K562 (cell line): ENCODE measurements around the gene PIGX. TPM values are rescaled to one million over a fixed set of nuclear protein-coding genes. Genes with fewer than 3 reads are reported as not detected.
A peak's percentile ranks its signal among the peaks of the same experiment; 100 is the strongest.

Experiments
- BHLHE40 ChIP-seq: IDR thresholded peaks from 2 replicates; pipeline ENCODE4 v1.6.1; 2011; ENCODE audit warnings: low read length, improper control_type of control experiment
- CBFB ChIP-seq: sonication (generic); formaldehyde crosslinking; IDR thresholded peaks from 2 replicates; pipeline ENCODE4 v1.4.0; 2020; ENCODE audit warnings: mild to moderate bottlenecking, missing genetic modification reagents
- DEAF1 ChIP-seq: fragments of 450-650 bp; formaldehyde crosslinking; IDR thresholded peaks from 2 replicates; pipeline ENCODE4 v1.4.0; 2020; ENCODE audit warnings: mild to moderate bottlenecking, moderate library complexity
- EP300 ChIP-seq: IDR thresholded peaks from 2 replicates; pipeline ENCODE4 v1.6.1; 2012; ENCODE audit warnings: low read length, improper control_type of control experiment
- EP400 ChIP-seq: fragments of 450-650 bp; IDR thresholded peaks from 2 replicates; pipeline ENCODE4 v1.6.1; 2017; ENCODE audit warnings: antibody characterized with exemption, mild to moderate bottlenecking, moderate library complexity
- FOXP1 ChIP-seq: sonication (generic); formaldehyde crosslinking; IDR thresholded peaks from 2 replicates; pipeline ENCODE4 v1.8.0; 2022; ENCODE audit warnings: mild to moderate bottlenecking, missing genetic modification reagents
- HDAC1 ChIP-seq, 2 experiments: fragments of 450-650 bp; IDR thresholded peaks; 2 replicates each; pipeline ENCODE4 v1.6.1; 2016 to 2017; ENCODE audit warnings: inconsistent platforms in 1 of 2, mild to moderate bottlenecking in 1 of 2, moderate library complexity in 1 of 2
- HNRNPK ChIP-seq: fragments of 200-400 bp; formaldehyde crosslinking; IDR thresholded peaks from one replicate; pipeline ENCODE4 v1.6.1; 2018; ENCODE audit warnings: mild to moderate bottlenecking, low read depth, low read length; ENCODE audit not compliant: poor library complexity, severe bottlenecking
- MEF2D ChIP-seq: conservative IDR thresholded peaks from 2 replicates; pipeline ENCODE4 v1.6.1; 2016; ENCODE audit warnings: low read depth, missing genetic modification characterization, missing compliant biosample characterization
- MITF ChIP-seq: IDR thresholded peaks from 2 replicates; pipeline ENCODE4 v1.6.1; 2014; ENCODE audit warnings: antibody characterized with exemption
- NBN ChIP-seq: fragments of 450-650 bp; IDR thresholded peaks from 2 replicates; pipeline ENCODE4 v1.6.1; 2016; ENCODE audit warnings: low read depth, mild to moderate bottlenecking
- PHB ChIP-seq: fragments of 250-450 bp; sonication (Bioruptor Pico); IDR thresholded peaks from 2 replicates; pipeline ENCODE4 v1.5.0; 2021
- RBM22 ChIP-seq: fragments of 200-400 bp; formaldehyde crosslinking; IDR thresholded peaks from 2 replicates; pipeline ENCODE4 v1.6.1; 2018; ENCODE audit warnings: low read length, low read depth; ENCODE audit not compliant: poor library complexity, severe bottlenecking
- RFX7 ChIP-seq: fragments of 250-450 bp; sonication (Bioruptor Pico); IDR thresholded peaks from 2 replicates; pipeline ENCODE4 v1.5.1; 2021; ENCODE audit warnings: mild to moderate bottlenecking
- SIN3B ChIP-seq: fragments of 450-650 bp; IDR thresholded peaks from 2 replicates; pipeline ENCODE4 v1.6.1; 2017; ENCODE audit warnings: low read depth, mild to moderate bottlenecking, moderate library complexity
- SMAD3 ChIP-seq: fragments of 450-650 bp; formaldehyde crosslinking; conservative IDR thresholded peaks from 2 replicates; pipeline ENCODE4 v1.4.0; 2020; ENCODE audit warnings: mild to moderate bottlenecking
- SUPT5H ChIP-seq: fragments of 450-650 bp; IDR thresholded peaks from 2 replicates; pipeline ENCODE4 v1.6.1; 2016
- TAF7 ChIP-seq: fragments of 450-650 bp; IDR thresholded peaks from 2 replicates; pipeline ENCODE4 v1.6.1; 2016; ENCODE audit warnings: missing genetic modification characterization, missing compliant biosample characterization
- USF2 ChIP-seq: sonication (generic); formaldehyde crosslinking; IDR thresholded peaks from 2 replicates; pipeline ENCODE4 v1.5.0; 2020; ENCODE audit warnings: missing genetic modification reagents
- ZNF124 ChIP-seq: sonication (generic); formaldehyde crosslinking; IDR thresholded peaks from 2 replicates; pipeline ENCODE4 v1.8.1; 2022; ENCODE audit warnings: missing genetic modification reagents
- ZNF134 ChIP-seq: fragments of 250-450 bp; sonication (Bioruptor Pico); conservative IDR thresholded peaks from 2 replicates; pipeline ENCODE4 v1.4.0; 2020
- ZNF24 ChIP-seq: fragments of 450-650 bp; IDR thresholded peaks from 2 replicates; pipeline ENCODE4 v1.6.1; 2016
- ZNF395 ChIP-seq: fragments of 200-800 bp; sonication (Bioruptor generic); IDR thresholded peaks from 2 replicates; pipeline ENCODE4 v1.6.1; 2017; ENCODE audit warnings: missing genetic modification characterization, missing compliant biosample characterization
- ZNF41 ChIP-seq: fragments of 250-450 bp; sonication (Bioruptor Pico); conservative IDR thresholded peaks from 2 replicates; pipeline ENCODE4 v1.4.0; 2020; ENCODE audit warnings: mild to moderate bottlenecking
- ZNF511 ChIP-seq: sonication (generic); formaldehyde crosslinking; IDR thresholded peaks from 2 replicates; pipeline ENCODE4 v1.8.0; 2022; ENCODE audit warnings: mild to moderate bottlenecking, missing genetic modification reagents
- polyA plus RNA-seq, 8 experiments: library from polyadenylated mRNA; depleted of rRNA in 4 of 8; stranded (reverse) in 5 of 8; unstranded in 3 of 8; fragments of >200 nt; fragmentation: Nextera tagmentation in 2 of 8; fragmentation: Illumina TruSeq in 1 of 8; extraction: Ambion mirVana in 2 of 8; extraction: Trizol in 1 of 8; gene quantifications; 2 replicates each; pipeline versions ENCODE4 v1.2.1 to v1.2.3, GENCODE V29; 2011 to 2014; ENCODE audit warnings: inconsistent platforms in 1 of 8, missing spikeins in 1 of 8
- total RNA-seq, 7 experiments: library from RNA; depleted of rRNA in 6 of 7; stranded (reverse); fragments of >200 nt in 6 of 7; fragmentation: Illumina TruSeq in 2 of 7; extraction: Trizol in 2 of 7; gene quantifications; 2 replicates each; pipeline versions ENCODE4 v1.2.1 to v1.2.3, GENCODE V29; 2011 to 2021; ENCODE audit warnings: low replicate concordance in 1 of 7

PIGX gene
- total and polyA plus RNA-seq, 9 of the 15 experiments (the other 6 are each of a cell fraction or from before 2014, with no cell fraction given): 3.7 to 36.3 (median 26.9) TPM

- TF ChIP-seq FOXP1 (CRISPR knock-in tag) (peak; percentile 63; the same call in 1 of the 2 replicates), ZNF134 (0 out of 2 replicates have a peak, but pooled peaks have one; percentile 29), TAF7 (tag) (no peak), DEAF1 (0 out of 2 replicates have a peak, but pooled peaks have one; percentile 12), ZNF511 (CRISPR knock-in tag) (0 out of 2 replicates have a peak, but pooled peaks have one; percentile 22), CBFB (CRISPR knock-in tag) (no peak), EP400 (0 out of 2 replicates have a peak, but pooled peaks have one; percentile 16), PHB (CRISPR knock-in tag) (no peak), BHLHE40 (0 out of 2 replicates have a peak, but pooled peaks have one; percentile 14), USF2 (CRISPR knock-in tag) (no peak), SMAD3 (CRISPR knock-in tag) (no peak), HDAC1 (IDR thresholded peaks at IDR 0.05) (peak in 1 of 2 experiments; percentile 49; a peak in 2 of 4 replicates), EP300 (no peak), RFX7 (CRISPR knock-in tag) (no peak), MEF2D (tag) (no peak), RBM22 (no peak), ZNF24 (no peak), NBN (peak; percentile 21; the same call in 1 of the 2 replicates), ZNF124 (CRISPR knock-in tag) (no peak), ZNF41 (no peak), ZNF395 (CRISPR knock-in tag) (0 out of 2 replicates have a peak, but pooled peaks have one; percentile 4), HNRNPK (no peak), SUPT5H (no peak), SIN3B (no peak), MITF (no peak)
Observed at GRCh38 chr3:196740481-196741248, 28.5 kb downstream of the PIGX start (continued).
